KMS-11 (cell line): ENCODE data around the gene CAMK1.

Experiments
- H2AFZ ChIP-seq: fragments of 200-600 bp; sonication (generic); 2 replicates; pipeline ENCODE4 v1.6.1; 2016; ENCODE audit warnings: antibody characterized with exemption, mixed run types, low read depth
- H3K27ac ChIP-seq: fragments of 200-600 bp; sonication (generic); 2 replicates; pipeline ENCODE4 v1.6.1; 2016; ENCODE audit warnings: mild to moderate bottlenecking, mixed run types
- H3K27me3 ChIP-seq: fragments of 200-600 bp; sonication (generic); 2 replicates; pipeline ENCODE4 v1.6.1; 2017; ENCODE audit warnings: mild to moderate bottlenecking, low read depth, mixed run types, moderate library complexity; ENCODE audit not compliant: insufficient read depth
- H3K36me3 ChIP-seq: fragments of 200-600 bp; sonication (generic); 2 replicates; pipeline ENCODE4 v1.6.1; 2017; ENCODE audit warnings: mild to moderate bottlenecking, mixed run types; ENCODE audit not compliant: insufficient read depth
- H3K4me1 ChIP-seq: fragments of 200-600 bp; sonication (generic); 2 replicates; pipeline ENCODE4 v1.6.1; 2016; ENCODE audit warnings: mild to moderate bottlenecking, low read depth, mixed run types; ENCODE audit not compliant: poor library complexity, severe bottlenecking
- H3K4me2 ChIP-seq: fragments of 200-600 bp; sonication (generic); 2 replicates; pipeline ENCODE4 v1.7.0; 2016; ENCODE audit warnings: mild to moderate bottlenecking, mixed run types
- H3K4me3 ChIP-seq: fragments of 200-600 bp; sonication (generic); IDR thresholded peaks from 2 replicates; pipeline ENCODE4 v1.6.1; 2017; ENCODE audit warnings: low read depth, low read length, mixed read lengths; ENCODE audit not compliant: insufficient read depth
- H3K79me2 ChIP-seq: fragments of 200-600 bp; sonication (generic); 2 replicates; pipeline ENCODE4 v1.6.1; 2016; ENCODE audit warnings: low read depth, mixed run types; ENCODE audit not compliant: insufficient read depth
- H3K9ac ChIP-seq: fragments of 200-600 bp; sonication (generic); 2 replicates; pipeline ENCODE4 v1.6.1; 2016; ENCODE audit warnings: mild to moderate bottlenecking, mixed run types
- H4K20me1 ChIP-seq: fragments of 200-600 bp; sonication (generic); 2 replicates; pipeline ENCODE4 v1.6.1; 2016; ENCODE audit warnings: mild to moderate bottlenecking, mixed run types; ENCODE audit not compliant: insufficient read depth
- CTCF ChIP-seq: fragments of 200-600 bp; sonication (generic); conservative IDR thresholded peaks from 2 replicates; pipeline ENCODE4 v1.6.1; 2017; ENCODE audit warnings: low read depth, mild to moderate bottlenecking, antibody characterized with exemption, low read length, moderate library complexity, mixed read lengths

CAMK1 gene

GRCh38 chr3:9731206-9732079 is 38.3 kb downstream of the CAMK1 start, which contains the start of gene BRPF1:
BRPF1 (plus strand) TSS chr3:9731735; CDS start chr3:9734141, 2,406 bp downstream.
- H3K27me3 ChIP-seq: no peaks in the 10 kb centered on the region
- H3K79me2 ChIP-seq: peaks cover 20% of the 10 kb centered on the region
- peak within 1 kb of the TSS; percentile 67; the same call in 1 of the 2 replicates for H2AFZ ChIP-seq
- H4K20me1 ChIP-seq: no peaks in the 10 kb centered on the region
- H3K4me3 ChIP-seq: peak within 1 kb of the TSS; percentile 84
- H3K27ac ChIP-seq: peak within 1 kb of the TSS; percentile 81
- H3K36me3 ChIP-seq: no peaks in the 10 kb centered on the region
- peak within 1 kb of the TSS; percentile 95 for H3K4me2 ChIP-seq
- H3K4me1 ChIP-seq: peaks cover 9% of the 10 kb centered on the region
- peak within 1 kb of the TSS; percentile 92 for H3K9ac ChIP-seq
- TF ChIP-seq CTCF: no peak

- peaks cover 9% of the 10 kb centered on the region for H3K4me1 ChIP-seq
- peaks cover 20% of the 10 kb centered on the region for H3K79me2 ChIP-seq
- H4K20me1 ChIP-seq: no peaks in the 10 kb centered on the region
- H3K27me3 ChIP-seq: no peaks in the 10 kb centered on the region
- H2AFZ ChIP-seq: peak overlapping the region; percentile 67; the same call in 1 of the 2 replicates
- peak overlapping the region; percentile 19; the same call in 1 of the 2 replicates for H3K4me2 ChIP-seq
- H3K27ac ChIP-seq: no peak overlapping the region
- no peak for TF ChIP-seq CTCF
- no peaks in the 10 kb centered on the region for H3K36me3 ChIP-seq
- no peak overlapping the region for H3K9ac ChIP-seq
- H3K4me3 ChIP-seq: no peak overlapping the region
These were observed 39.0 kb downstream of the CAMK1 start for GRCh38 chr3:9730657-9731205.

GRCh38 chr3:9729419-9729818 is 40.3 kb downstream of the CAMK1 start:
- no peak overlapping the region for H3K4me2 ChIP-seq
- no peak overlapping the region for H3K4me3 ChIP-seq
- H3K79me2 ChIP-seq: peaks cover 20% of the 10 kb centered on the region
- H4K20me1 ChIP-seq: no peaks in the 10 kb centered on the region
- no peak overlapping the region for H2AFZ ChIP-seq
- H3K27me3 ChIP-seq: no peaks in the 10 kb centered on the region
- peaks cover 9% of the 10 kb centered on the region for H3K4me1 ChIP-seq
- H3K27ac ChIP-seq: no peak overlapping the region
- no peak overlapping the region for H3K9ac ChIP-seq
- H3K36me3 ChIP-seq: no peaks in the 10 kb centered on the region
- no peak for TF ChIP-seq CTCF

GRCh38 chr3:9727743-9728142 is 42.0 kb downstream of the CAMK1 start:
- H4K20me1 ChIP-seq: no peaks in the 10 kb centered on the region
- peaks cover 2% of the 10 kb centered on the region for H3K4me1 ChIP-seq
- no peak for TF ChIP-seq CTCF
- peaks cover 10% of the 10 kb centered on the region for H3K79me2 ChIP-seq
- H3K4me2 ChIP-seq: no peak overlapping the region
- no peak overlapping the region for H3K9ac ChIP-seq
- H3K36me3 ChIP-seq: no peaks in the 10 kb centered on the region
- H3K27me3 ChIP-seq: no peaks in the 10 kb centered on the region
- H2AFZ ChIP-seq: no peak overlapping the region
- no peak overlapping the region for H3K27ac ChIP-seq
- no peak overlapping the region for H3K4me3 ChIP-seq
